ENCODE results near the gene LST1.
A peak's percentile ranks its signal among the peaks of the same experiment; 100 is the strongest.

Gene LST1

GRCh38 chr6:31632279-31632946, 46.3 kb downstream of the LST1 start:
- Histone ChIP-seq H4K8ac (ENCODE audit: low read depth, low read length) (no peak overlapping the region), H3K18ac (ENCODE audit: low read length) (no peak overlapping the region), H4K91ac (ENCODE audit: low read depth, low read length) (no peak overlapping the region), H3K79me1 (ENCODE audit: low read length) (no peaks in the 10 kb centered on the region), H3K4me3 (ENCODE audit: low read depth, low read length) (no peak overlapping the region), H3K36me3 (ENCODE audit: control insufficient read depth in 1 of 2, insufficient read depth in 2 of 2, low read length in 2 of 2) (peaks cover 95 to 98% of the 10 kb centered on the region in 2 experiments), H3K9ac (ENCODE audit: low read length) (no peak overlapping the region), H2AFZ (ENCODE audit: insufficient read depth, low read length, poor library complexity) (no peak overlapping the region), H2AK5ac (ENCODE audit: low read length) (no peak overlapping the region), H3K23ac (ENCODE audit: low read length) (no peak overlapping the region), H3K27ac (ENCODE audit: low read depth, low read length) (no peak overlapping the region), H2BK120ac (ENCODE audit: insufficient read depth, low read length, poor library complexity) (no peak overlapping the region), H3K4ac (ENCODE audit: low read depth, low read length) (no peak overlapping the region), H3K14ac (ENCODE audit: low read length) (no peak overlapping the region), H3K79me2 (ENCODE audit: control insufficient read depth, insufficient read depth, low read length, poor library complexity) (no peaks in the 10 kb centered on the region), H3K27me3 (ENCODE audit: insufficient read depth, low read length) (no peaks in the 10 kb centered on the region), H4K12ac (ENCODE audit: low read depth, low read length) (peak overlapping the region; percentile 10), H3K4me1 (ENCODE audit: control insufficient read depth in 1 of 2, insufficient read depth in 2 of 2, low read length in 2 of 2) (no peaks in the 10 kb centered on the region), H2BK5ac (ENCODE audit: low read depth, low read length, poor library complexity) (no peak overlapping the region), H3K4me2 (ENCODE audit: low read length) (no peak overlapping the region), H2BK12ac (ENCODE audit: low read length) (no peak overlapping the region), H3K9me3 (ENCODE audit: insufficient read depth, low read depth, low read length) (no peaks in the 10 kb centered on the region)
- DNase-seq = no peak
- WGBS (ENCODE audit: extremely low coverage, insufficient coverage, insufficient read length) = no CpG with 5 or more reads among the region's 26 CpGs

DNA sequence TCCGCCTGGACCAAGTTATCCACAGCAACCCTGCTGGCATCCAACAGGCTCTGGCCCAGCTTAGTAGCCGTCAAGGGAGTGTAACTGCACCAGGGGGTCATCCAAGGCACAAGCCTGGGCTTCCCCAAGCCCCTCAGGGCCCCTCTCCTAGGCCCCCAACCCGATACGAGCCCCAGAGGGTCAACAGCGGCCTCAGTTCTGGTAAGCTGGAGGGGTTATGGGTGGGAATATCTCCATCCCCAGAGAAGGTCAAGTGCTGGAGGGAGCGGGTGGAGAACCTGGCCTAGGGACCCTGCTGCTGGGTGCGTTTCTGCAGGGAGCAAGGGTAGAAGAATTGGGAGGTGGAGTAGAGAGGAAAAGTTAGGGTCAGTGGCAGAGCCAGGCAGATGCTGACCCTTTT, 47.4 kb downstream of the LST1 start:
- H2AK5ac ChIP-seq (ENCODE audit: low read length) = no peak overlapping the region
- H3K4ac ChIP-seq (ENCODE audit: low read depth, low read length) = no peak overlapping the region
- H3K9ac ChIP-seq (ENCODE audit: low read length) = no peak overlapping the region

GRCh38 chr6:31634131-31634530, 48.1 kb downstream of the LST1 start:
- Histone ChIP-seq H3K14ac (ENCODE audit: low read length) (no peak overlapping the region), H3K4ac (ENCODE audit: low read depth, low read length) (no peak overlapping the region), H3K9ac (ENCODE audit: low read length) (no peak overlapping the region), H3K4me2 (ENCODE audit: low read length) (no peak overlapping the region), H3K4me3 (ENCODE audit: low read depth, low read length) (no peak overlapping the region), H3K27ac (ENCODE audit: low read depth, low read length) (no peak overlapping the region), H3K4me1 (ENCODE audit: control insufficient read depth in 1 of 2, insufficient read depth in 2 of 2, low read length in 2 of 2) (no peaks in the 10 kb centered on the region), H2BK12ac (ENCODE audit: low read length) (no peak overlapping the region), H2AFZ (ENCODE audit: insufficient read depth, low read length, poor library complexity) (no peak overlapping the region), H4K12ac (ENCODE audit: low read depth, low read length) (no peak overlapping the region), H2BK5ac (ENCODE audit: low read depth, low read length, poor library complexity) (no peak overlapping the region), H3K18ac (ENCODE audit: low read length) (no peak overlapping the region), H3K9me3 (ENCODE audit: insufficient read depth, low read depth, low read length) (no peaks in the 10 kb centered on the region), H3K23ac (ENCODE audit: low read length) (no peak overlapping the region), H2AK5ac (ENCODE audit: low read length) (no peak overlapping the region), H3K27me3 (ENCODE audit: insufficient read depth, low read length) (no peaks in the 10 kb centered on the region), H4K91ac (ENCODE audit: low read depth, low read length) (no peak overlapping the region), H3K79me2 (ENCODE audit: control insufficient read depth, insufficient read depth, low read length, poor library complexity) (no peaks in the 10 kb centered on the region), H3K79me1 (ENCODE audit: low read length) (no peaks in the 10 kb centered on the region), H4K8ac (ENCODE audit: low read depth, low read length) (no peak overlapping the region), H3K36me3 (ENCODE audit: control insufficient read depth in 1 of 2, insufficient read depth in 2 of 2, low read length in 2 of 2) (peaks cover 84 to 90% of the 10 kb centered on the region in 2 experiments), H2BK120ac (ENCODE audit: insufficient read depth, low read length, poor library complexity) (no peak overlapping the region)
- DNase-seq = no peak
- no CpG with 5 or more reads among the region's 3 CpGs for WGBS (ENCODE audit: extremely low coverage, insufficient coverage, insufficient read length)

More for the DNA sequence above, 47.4 kb downstream of the LST1 start:
- no peaks in the 10 kb centered on the region for H3K27me3 ChIP-seq (ENCODE audit: insufficient read depth, low read length)
- no peak overlapping the region for H2BK120ac ChIP-seq (ENCODE audit: insufficient read depth, low read length, poor library complexity)
- no peak overlapping the region for H3K23ac ChIP-seq (ENCODE audit: low read length)
- H2AFZ ChIP-seq (ENCODE audit: insufficient read depth, low read length, poor library complexity) = no peak overlapping the region
- no peak overlapping the region for H2BK12ac ChIP-seq (ENCODE audit: low read length)
- no peaks in the 10 kb centered on the region for H3K9me3 ChIP-seq (ENCODE audit: insufficient read depth, low read depth, low read length)
- no peak overlapping the region for H3K4me2 ChIP-seq (ENCODE audit: low read length)
- H3K4me1 ChIP-seq (ENCODE audit: control insufficient read depth in 1 of 2, insufficient read depth in 2 of 2, low read length in 2 of 2) = no peaks in the 10 kb centered on the region
- no peak overlapping the region for H3K18ac ChIP-seq (ENCODE audit: low read length)
- H4K12ac ChIP-seq (ENCODE audit: low read depth, low read length) = no peak overlapping the region
- no peak for DNase-seq
- no peak overlapping the region for H4K8ac ChIP-seq (ENCODE audit: low read depth, low read length)
- no peak overlapping the region for H4K91ac ChIP-seq (ENCODE audit: low read depth, low read length)
- no peak overlapping the region for H3K4me3 ChIP-seq (ENCODE audit: low read depth, low read length)
- no peak overlapping the region for H3K14ac ChIP-seq (ENCODE audit: low read length)
- no peak overlapping the region for H3K27ac ChIP-seq (ENCODE audit: low read depth, low read length)
- peaks cover 86 to 93% of the 10 kb centered on the region in 2 experiments for H3K36me3 ChIP-seq (ENCODE audit: control insufficient read depth in 1 of 2, insufficient read depth in 2 of 2, low read length in 2 of 2)
- no peaks in the 10 kb centered on the region for H3K79me2 ChIP-seq (ENCODE audit: control insufficient read depth, insufficient read depth, low read length, poor library complexity)
- H2BK5ac ChIP-seq (ENCODE audit: low read depth, low read length, poor library complexity) = no peak overlapping the region
- H3K79me1 ChIP-seq (ENCODE audit: low read length) = no peaks in the 10 kb centered on the region
- no CpG with 5 or more reads among the region's 7 CpGs for whole genome bisulfite sequencing (ENCODE audit: extremely low coverage, insufficient coverage, insufficient read length)

- DNase-seq = no peak
- Histone ChIP-seq H3K4ac (ENCODE audit: low read depth, low read length) (no peak overlapping the region), H3K9me3 (ENCODE audit: insufficient read depth, low read depth, low read length) (no peaks in the 10 kb centered on the region), H2BK5ac (ENCODE audit: low read depth, low read length, poor library complexity) (no peak overlapping the region), H3K4me3 (ENCODE audit: low read depth, low read length) (no peak overlapping the region), H4K8ac (ENCODE audit: low read depth, low read length) (no peak overlapping the region), H3K36me3 (ENCODE audit: control insufficient read depth in 1 of 2, insufficient read depth in 2 of 2, low read length in 2 of 2) (peaks cover 80 to 90% of the 10 kb centered on the region in 2 experiments), H2AK5ac (ENCODE audit: low read length) (no peak overlapping the region), H4K91ac (ENCODE audit: low read depth, low read length) (no peak overlapping the region), H3K79me1 (ENCODE audit: low read length) (no peaks in the 10 kb centered on the region), H3K14ac (ENCODE audit: low read length) (no peak overlapping the region), H3K4me1 (ENCODE audit: control insufficient read depth in 1 of 2, insufficient read depth in 2 of 2, low read length in 2 of 2) (no peaks in the 10 kb centered on the region), H3K18ac (ENCODE audit: low read length) (no peak overlapping the region), H2BK12ac (ENCODE audit: low read length) (no peak overlapping the region), H3K27me3 (ENCODE audit: insufficient read depth, low read length) (no peaks in the 10 kb centered on the region), H3K79me2 (ENCODE audit: control insufficient read depth, insufficient read depth, low read length, poor library complexity) (no peaks in the 10 kb centered on the region), H2AFZ (ENCODE audit: insufficient read depth, low read length, poor library complexity) (no peak overlapping the region), H3K23ac (ENCODE audit: low read length) (no peak overlapping the region), H3K4me2 (ENCODE audit: low read length) (no peak overlapping the region), H3K27ac (ENCODE audit: low read depth, low read length) (no peak overlapping the region), H2BK120ac (ENCODE audit: insufficient read depth, low read length, poor library complexity) (no peak overlapping the region), H4K12ac (ENCODE audit: low read depth, low read length) (no peak overlapping the region), H3K9ac (ENCODE audit: low read length) (no peak overlapping the region)
- no CpG with 5 or more reads among the region's 11 CpGs for WGBS (ENCODE audit: extremely low coverage, insufficient coverage, insufficient read length)
Measured at GRCh38 chr6:31634969-31635575, 49.0 kb downstream of the LST1 start.
